GM18498 (cell line): ENCODE data around the gene XCR1.
"Not testable (repeated sequence)": the region's sequence is repeated elsewhere in the genome, so short reads cannot be mapped to it uniquely, and the experiment has no call there.

Experiments used
- ATAC-seq: cut with Tn5 transposase; IDR thresholded peaks from one replicate; pipeline ENCODE4 v1.9.1; 2021; ENCODE audit warnings: mild to moderate bottlenecking, moderate library complexity; ENCODE audit not compliant: unreplicated experiment

The XCR1 gene

DNA sequence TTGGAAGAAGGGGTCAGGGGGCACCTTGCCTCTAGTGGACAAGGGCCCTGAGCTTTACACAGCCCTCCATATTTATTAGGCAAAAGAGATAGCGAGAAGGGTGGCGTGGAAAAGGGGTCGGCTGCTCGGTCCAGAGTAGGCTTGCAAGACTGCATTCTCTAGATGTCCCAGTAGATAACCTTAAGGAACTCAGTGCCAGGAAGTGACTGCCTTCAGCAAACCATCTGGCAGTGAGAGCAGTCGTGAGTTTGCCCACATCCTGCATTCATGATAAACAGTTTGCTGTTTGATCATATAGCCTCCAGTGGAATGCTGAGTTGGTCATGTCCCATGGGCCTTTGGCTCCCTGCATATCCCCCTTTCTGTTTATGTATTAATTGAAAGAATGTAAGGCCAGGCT is 18.9 kb upstream of the XCR1 start:
- not testable (repeated sequence) for ATAC-seq

DNA sequence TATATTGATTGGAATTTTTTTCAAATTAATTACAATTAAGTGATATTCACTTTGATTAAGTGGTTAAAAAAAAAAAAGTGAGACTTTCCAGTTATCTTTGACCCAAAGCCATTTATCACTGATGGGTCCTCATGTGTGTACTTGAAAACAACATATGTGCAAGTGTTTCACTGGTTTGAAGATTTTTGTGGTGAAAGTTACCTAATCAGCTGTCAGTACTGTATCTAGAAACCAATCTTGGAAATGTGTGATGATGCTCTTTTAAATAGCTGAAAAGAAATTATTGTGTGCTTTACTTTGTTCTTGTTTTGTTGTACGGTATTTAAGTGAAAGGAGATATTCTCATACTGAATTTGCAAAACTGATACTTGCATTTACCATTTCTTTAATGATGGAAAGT is 11.6 kb upstream of the XCR1 start:
- ATAC-seq: no peak

DNA sequence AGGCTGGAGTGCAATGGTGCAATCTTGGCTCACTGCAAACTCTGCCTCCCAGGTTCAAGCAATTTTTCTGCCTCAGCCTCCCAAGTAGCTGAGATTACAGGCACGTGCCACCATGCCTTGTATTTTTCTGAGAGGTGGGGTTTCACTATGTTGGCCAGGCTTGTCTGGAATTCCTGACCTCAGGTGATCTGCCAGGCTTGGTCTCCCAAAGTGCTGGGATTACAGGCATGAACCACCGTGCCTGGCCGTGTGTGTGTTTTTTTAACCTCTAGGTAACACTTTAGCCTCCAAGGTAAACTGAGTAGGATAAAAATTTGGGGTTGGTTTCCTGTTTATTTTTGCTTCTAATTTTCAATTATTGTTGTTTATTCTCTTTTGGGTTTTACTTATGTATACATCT is 10.8 kb upstream of the XCR1 start:
- ATAC-seq: not testable (repeated sequence)

DNA sequence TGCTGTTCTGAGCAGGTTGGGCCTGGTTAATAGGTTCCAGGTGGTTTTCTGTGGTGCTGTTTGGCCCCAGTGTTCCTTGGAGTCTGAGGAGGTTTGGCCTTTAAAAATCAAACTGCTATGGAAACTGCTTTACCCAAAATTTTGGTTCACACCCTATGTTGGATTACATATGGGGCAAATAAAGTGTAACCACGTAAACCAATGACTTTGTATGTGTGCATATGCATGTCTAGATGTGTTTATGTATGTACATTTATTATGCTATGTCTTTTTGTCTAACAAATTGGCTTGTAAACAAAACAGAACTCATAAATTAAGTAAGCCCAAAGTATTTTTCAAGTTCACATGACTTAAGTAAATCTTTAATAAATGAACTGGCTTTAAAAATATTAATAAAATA is 8.9 kb upstream of the XCR1 start:
- no peak for ATAC-seq

DNA sequence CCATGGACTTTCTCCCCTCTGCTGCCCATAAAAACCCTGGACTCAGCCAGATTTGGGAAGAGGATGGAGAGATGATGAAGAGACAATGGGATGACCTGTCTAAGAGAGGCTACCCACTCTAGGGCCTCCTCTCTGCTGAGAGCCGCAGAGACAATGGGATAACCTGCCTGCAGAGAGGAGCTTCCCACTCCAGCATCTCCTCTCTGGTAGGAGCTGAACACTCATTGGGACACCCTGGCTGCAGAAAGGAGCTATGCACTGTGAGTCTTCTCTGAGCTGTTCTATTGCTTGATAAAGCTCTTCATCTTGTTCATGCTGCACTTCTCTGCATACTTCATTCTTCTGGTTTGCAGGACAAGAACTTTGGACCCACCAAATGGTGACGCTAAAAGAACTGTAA is 4.5 kb upstream of the XCR1 start:
- ATAC-seq: no peak

DNA sequence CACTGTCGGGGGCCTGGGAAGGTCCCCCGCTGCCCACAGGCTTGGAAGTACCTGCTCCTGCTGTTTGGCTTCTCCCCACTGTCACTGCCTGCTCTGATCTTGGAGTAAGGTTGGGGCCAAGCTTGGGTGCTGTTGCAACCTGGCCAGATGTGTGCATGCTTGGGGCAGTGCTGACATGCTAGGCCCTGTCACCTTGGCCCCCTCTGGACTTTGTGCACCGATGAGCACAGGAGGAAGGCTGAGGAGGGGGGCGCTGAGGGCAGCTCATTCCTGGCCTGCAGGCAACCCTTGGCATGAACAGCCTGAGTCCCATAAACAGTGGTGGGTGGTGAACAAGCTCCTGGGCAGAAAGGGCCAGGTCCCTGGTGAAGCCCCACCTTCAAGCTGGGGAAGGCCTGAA is 4.0 kb upstream of the XCR1 start:
- no peak for ATAC-seq

DNA sequence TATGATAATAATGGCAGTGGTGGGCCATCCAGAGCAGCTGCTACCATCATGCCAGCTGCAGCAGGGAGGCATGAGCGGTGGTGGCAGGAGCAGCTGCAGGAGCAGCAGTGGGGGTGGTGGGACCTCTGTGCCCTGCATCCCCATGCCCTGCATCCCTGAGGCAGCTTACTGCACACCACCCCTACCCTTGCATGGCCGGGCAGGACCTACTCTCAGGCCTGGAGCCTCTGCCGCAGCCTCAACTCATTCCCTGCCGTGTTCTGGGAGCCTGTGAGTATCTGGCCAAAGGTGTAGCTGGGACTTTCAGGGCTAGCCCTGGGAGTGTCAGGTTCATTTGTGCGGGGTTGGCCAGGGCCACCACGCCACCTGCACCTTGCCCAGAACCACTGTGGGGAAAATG is 3.3 kb upstream of the XCR1 start:
- ATAC-seq: no peak

DNA sequence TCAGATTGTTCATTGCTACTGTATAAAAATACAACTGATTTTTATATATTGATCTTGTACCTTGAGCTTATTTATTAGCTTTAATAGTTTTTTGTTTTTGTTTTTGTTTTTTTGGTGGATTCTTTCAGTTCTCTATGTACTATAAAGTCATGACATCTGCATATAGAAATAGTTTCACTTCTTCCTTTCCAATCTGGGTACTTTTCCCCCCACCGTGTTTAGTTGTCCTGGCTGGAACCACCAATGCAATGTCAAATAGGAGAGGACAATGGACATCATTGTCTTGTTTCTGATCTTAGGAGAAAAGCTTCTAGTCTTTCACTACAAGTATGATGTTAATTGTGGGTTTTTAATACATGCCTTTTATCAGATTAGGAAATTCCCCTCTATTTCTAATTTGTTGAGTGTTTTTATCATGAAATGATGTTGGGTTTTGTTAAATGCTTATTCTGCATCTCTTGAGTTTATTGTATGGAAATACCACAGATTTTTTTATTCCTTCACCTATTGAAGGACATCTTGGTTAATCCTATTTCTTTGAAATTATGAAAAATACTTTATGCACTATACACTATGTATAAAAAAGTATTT is 2.8 kb upstream of the XCR1 start:
- ATAC-seq: no peak

DNA sequence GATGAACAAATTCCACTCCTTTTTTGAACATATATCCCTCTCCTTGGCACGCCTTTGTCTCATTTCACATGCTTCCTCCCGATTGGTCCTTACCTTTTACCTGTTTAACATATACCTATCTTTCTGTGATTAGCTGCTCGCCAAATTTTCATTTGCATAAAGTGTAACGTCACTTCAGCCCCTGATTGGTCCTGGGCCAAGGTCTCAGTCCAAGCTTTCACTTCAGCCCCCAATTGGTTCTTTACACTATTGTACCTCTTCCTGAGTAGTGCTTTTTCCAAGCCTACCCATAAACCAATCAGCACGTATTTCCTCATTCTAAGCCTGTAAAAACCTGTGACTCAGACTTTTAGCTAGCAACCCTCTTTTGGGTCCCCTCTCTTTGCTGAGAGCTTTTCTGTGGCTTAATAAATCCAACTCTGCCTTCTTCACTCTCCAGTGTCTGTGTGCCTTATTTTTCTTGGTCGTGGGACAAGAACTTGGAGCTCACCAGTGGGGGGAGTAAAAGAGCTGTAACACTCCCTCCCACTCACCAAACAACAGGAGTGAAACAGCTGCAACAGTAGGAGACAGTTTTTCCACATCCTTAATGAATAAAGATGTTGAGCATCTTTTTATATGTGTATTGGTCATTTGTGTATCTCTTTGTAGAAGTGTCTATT is 584 bp upstream of the XCR1 start:
- no peak for ATAC-seq

DNA sequence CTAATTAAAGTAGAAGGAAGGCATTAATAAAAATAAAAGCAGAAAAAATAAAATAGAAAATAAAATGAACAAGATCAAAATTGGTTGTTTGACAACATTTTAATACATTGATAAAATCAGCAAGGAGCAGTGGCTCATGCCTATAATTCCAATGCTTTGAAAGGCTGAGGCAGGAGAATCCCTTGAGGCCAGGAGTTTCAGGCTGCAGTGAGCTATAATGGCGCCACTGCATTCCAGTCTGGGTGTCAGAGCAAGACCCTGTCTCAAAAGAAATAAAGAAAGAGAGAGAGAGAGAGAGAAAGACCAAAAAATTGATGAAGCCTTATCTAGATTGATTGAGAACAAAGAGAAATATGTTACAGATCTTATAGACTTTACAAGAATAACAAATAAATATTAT is 2.1 kb downstream of the XCR1 start:
- ATAC-seq: no peak

DNA sequence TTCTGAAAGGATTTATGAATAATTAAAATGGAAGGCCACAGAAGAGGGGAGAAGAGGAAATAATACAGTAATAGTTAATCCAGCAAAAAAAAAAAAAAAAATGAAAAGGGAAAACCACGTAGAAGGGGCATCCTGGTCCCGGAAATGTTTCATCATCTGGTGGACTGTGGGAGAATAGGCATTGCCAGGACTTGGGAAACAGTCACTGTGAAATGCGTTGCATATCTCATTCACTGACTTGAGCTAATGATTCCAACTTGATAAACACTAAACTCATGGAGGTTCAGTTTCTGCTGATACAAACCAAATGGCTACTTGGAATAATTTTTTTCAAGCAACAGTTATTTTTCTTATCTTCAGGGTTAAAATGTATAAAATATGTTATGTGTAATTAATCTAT is 3.2 kb downstream of the XCR1 start:
- ATAC-seq: no peak

DNA sequence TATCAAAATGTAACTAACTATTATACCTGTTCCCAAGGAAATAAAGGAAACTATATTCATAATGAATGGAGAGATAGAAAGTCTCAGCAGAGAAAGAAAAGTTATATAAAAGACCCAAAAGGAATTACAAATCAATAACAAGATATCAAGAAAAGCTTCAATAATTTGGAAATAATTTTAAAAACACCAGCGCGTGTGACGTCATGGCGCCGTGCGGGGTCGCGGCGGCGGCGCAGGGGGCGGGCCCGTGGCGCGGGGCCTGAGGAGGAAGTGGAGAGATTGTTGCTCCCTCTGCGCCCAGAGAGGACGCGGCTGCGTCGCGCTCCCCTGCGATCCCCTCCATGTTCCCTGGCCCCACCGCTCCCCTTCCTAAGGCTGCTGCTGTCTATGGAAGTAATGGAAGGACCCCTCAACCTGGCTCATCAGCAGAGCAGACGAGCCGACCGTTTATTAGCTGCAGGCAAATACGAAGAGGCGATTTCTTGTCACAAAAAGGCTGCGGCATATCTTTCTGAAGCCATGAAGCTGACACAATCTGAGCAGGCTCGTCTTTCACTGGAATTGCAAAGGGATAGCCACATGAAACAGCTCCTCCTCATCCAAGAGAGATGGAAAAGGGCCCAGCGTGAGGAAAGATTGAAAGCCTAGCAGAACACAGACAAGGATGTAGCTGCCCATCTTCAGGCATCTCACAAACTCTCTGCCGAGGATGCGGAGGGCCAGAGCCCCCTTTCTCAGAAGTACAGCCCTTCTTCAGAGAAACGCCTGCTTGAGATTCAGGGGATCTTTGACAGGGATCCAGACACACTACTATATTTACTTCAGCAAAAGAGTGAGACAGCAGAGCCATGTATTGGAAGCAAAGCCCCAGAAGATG is 4.1 kb downstream of the XCR1 start:
- ATAC-seq: no peak

DNA sequence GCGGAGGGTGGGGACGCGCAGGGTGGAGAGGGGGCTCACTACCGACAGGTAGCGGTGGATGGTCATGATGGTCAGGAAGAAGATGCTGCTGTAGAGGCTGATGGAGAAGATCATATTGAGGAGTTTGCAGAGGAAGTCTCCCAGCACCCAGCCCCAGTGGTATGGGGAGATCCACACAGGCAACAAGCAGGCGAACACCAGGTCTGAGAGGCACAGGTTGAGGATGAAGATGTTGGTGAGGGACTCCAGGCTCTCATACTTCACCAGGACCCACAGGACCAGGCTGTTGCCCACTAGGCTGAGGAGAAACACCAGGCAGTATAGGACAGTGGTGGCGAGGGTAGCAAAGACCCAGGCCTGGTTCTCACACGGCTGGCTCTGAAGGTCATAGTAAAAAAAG is 5.8 kb downstream of the XCR1 start:
- no peak for ATAC-seq

DNA sequence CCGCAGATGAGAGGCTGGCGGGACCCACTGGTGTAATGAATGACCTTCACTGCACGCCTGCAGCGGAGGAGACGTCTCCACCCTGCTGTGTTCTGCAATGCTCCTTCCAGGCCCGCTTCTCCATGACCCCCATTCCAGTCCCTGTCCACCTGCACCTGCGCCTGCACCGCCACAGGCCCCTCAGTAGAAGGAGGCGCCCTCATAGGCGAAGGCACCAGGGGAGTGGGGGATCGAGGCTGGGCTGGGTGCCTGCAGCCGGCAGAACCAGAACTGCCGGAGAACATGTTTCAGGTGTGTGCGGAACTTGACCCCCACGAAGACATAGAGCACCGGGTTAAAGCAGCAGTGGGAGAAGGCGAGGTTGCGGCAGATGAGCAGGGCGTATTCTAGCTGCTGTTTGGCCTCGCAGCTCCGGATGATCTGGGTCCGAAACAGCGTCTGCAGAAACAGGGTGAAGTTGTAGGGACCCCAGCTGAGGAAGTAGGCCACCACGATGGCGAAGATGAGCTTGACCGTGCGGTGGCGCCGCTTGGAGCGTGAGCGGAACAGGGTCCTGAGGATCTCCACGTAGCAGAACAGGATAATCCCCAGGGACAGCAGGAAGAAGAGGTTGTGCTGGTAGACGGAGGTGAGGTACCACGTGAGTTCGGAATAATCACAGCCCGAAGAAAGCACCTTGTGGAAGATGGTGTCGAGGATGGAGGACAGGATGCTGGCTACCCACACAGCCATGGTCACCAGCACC is 6.3 kb downstream of the XCR1 start:
- ATAC-seq: no peak

DNA sequence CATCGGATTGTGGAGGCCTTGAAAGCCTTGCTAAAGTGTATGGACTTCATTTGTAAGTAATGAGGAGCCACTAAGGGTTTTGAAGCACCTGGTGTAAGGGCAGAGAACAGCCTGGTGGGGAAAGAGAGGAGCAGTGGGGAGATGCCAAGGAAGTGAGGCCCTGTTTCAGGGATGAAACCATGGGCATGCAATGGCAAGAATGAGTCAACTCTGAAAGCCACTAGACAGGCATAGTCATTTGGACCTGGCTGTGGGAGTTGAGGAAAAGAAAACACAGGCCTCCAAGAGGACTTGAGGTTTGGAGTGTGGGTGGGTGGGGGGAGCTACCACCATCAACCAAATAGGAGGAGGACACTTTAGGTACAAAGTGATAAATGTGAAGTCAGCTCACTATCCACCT is 7.6 kb downstream of the XCR1 start:
- ATAC-seq: no peak

DNA sequence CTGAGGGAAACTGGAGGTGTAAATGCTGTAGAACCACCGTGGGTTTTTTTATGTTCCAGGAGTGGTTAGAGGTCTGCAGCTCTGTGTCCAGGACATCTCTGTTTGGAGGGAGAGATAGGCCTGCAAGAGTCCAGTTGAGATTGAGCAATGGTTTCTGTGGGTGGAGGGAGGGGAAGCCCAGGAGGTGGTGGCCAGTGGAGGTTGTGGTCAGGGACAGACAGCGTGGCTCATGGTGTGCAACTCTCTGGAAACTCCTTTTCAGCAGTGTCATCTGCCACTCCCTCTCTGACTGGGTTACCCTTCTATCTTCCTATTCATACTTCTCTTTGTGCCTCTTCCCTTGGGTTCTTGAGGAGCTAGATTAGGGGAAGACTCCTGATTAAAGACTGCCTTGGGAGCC is 9.6 kb downstream of the XCR1 start:
- no peak for ATAC-seq

DNA sequence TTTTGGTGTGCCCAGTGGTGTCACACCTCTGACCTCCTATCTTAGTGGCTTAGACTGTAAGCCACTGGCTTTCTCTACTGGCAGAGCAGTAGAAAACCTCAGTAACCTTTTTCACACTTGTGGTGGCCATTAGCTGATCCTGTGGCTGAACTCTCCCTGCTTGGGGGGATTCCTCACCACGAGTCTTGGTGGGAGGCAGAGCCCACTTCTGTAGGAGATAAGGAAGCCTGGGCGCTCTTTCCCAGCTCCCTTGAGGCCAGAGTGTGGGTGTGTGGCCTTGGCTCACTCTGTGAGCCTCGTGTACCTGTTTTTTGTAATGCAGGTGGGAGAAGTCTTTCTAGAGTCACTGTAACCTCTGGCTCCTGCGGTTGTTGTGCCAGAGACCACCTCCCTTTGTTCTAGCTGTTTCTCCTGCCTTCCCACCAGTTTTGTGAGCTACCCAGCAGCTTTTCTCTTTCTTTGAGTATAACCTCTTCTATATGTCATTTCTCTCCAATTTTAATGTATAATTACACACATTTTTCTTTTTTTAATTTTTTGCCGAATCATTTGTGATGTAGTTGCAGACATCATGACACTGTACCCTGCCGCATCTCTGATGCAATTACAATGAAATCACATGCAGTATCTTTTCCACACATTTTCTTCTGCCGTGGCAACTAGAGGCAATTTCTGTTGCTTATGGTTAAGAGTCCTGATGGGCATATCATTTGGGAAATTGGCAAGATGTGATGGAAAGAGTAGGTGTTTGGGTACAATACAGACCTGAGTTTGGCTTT is 13.8 kb downstream of the XCR1 start:
- no peak for ATAC-seq

DNA sequence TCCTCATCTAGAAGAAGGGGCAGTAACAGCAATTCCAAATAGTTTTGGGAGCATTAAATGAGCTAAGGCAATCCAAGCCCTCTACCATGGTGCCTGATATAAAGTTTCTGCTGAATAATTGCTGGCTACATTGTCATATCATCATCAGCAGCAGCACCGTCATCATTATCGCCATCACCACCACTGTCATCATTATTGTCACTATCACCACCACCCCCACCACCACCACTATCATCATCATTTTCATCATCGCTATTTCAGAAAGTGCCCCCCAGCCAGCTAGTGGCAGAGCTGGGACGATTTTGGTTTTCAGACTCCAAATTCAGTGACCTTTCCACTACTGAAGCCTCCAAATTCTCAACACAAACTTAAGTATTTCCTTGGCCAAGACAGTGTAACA is 15.0 kb downstream of the XCR1 start:
- ATAC-seq: no peak

DNA sequence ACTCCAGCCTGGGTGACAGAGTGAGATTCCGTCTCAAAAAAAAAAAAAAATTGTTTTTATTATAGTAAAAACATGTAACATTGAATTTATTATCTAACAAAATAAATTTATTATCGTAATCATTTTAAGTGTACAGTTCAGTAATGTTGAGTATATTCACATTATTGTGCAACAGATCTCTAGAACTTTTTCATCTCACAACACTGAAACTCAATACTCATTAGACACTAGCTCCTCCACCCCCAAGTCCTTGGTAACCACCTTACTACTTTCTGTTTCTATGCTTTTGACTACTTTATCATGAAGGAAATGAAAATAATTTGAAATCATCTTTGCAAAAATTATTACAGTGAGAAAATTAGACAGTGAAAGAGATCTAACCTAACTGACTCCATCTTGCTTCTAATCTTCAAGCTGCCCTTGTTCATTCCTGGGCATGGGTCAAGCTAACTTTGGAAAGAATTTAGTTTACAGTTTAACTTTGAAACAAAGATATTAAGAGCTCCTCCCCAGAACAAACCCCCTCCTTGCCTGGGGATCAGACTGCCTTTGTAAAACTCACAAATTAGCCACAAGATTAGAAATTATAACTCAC is 16.7 kb downstream of the XCR1 start:
- no peak for ATAC-seq

DNA sequence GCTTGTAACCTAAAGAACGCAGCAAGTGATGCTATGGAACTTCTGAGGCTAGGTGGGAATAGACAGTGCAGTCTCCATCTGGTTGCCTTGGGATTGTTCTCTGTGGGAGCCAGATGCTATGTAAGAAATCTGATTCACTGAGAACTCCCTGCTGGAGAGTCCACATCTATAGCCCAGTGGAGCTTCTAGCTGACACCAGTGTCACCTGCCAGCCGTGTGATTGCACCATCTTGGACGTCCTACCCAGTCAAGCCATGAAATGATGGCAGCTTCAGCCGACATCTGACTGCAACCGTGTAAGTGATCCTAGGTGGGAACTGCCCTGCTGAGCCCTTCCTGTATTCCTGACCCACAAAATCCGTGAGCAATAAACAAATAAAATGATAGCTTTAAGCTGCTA is 19.2 kb downstream of the XCR1 start:
- ATAC-seq: no peak
